Hematopoietic multipotent progenitor cell treated with erythropoietin and hydrocortisone succinate and interleukin-3 and kit ligand, for 4 days (in vitro differentiated cells): ENCODE results near the gene SMIM10.
"Not testable (repeated sequence)": the region's sequence is repeated elsewhere in the genome, so short reads cannot be mapped to it uniquely, and the experiment has no call there.

Experiments used
- DNase-seq: peaks from one replicate; pipeline ENCODE4 v3.0.0-alpha.2; 2015

SMIM10 gene

DNA sequence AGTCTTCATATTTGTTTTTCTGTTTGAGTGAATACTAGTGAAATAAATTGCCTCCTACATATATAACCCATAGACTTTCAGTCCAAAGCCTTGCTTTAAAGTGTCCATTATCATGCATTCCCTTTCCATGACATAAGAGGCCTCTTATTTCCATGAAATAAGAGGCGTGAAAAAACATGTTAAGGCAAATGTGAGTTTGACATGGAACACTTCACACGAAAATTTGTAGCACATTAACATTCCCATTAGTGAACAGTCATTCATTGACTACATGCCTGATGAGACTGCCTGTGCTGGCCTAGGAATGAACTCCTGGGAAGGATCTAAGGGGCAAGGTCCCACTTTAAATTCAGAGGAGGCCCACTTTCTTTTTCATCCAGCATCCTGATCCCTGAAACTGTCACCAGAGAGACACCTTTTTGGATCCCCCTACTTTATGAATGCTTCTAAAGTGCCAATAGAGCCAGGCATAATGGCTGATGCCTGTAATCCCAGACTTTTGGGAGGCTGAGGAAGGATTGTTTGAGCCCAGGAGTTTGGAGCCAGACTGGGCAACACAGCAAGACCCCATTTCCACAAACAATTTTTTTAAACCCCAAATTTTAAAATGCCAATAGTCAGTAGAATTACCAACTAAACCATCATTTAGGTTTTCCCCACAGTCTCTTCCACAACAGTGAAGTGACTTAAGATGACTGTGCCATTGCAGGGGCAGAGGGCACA lies 24.9 kb downstream of the SMIM10 start:
- no peak for DNase-seq

GRCh38 chrX:135019890-135020289 lies 29.1 kb downstream of the SMIM10 start:
- DNase-seq = not testable (repeated sequence)

DNA sequence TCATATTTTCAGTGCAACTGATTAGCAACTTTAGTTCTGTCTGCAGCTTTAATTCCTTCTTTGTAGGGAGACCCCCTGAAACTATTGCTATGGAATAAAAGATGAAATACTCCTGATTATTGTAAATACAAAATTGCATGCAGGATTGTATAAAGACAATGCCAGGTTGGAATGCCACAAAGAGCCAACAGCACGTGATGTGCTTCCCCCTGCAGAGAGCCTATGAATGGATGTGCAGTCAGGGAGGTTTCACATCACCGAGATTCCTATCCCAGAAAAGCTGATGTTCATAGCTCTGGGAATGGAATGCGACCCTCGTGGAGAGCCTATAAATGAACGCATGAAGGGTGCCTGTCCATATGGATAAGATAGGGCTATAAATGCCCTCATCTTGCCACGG lies 33.0 kb downstream of the SMIM10 start:
- not testable (repeated sequence) for DNase-seq

DNA sequence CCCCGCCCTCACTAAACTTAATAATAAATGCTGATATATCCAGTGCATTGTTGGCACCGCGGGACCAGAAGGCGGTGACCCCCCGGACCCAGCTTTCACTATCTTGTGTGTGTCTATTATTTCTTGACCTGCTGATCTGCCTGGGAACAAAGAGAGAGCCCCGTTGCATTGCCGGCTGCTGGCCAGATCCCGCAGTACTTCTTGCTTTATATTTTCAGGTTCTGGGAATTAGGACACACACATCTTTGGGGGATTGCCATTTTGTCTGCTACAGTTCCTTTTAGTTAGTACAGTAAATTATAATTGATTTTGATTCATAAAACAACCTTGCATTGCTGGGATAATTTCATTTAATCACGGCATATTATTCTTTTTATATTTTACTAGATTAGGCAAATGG lies 33.7 kb downstream of the SMIM10 start:
- no peak for DNase-seq

GRCh38 chrX:135030207-135030963 lies 39.6 kb downstream of the SMIM10 start:
- not testable (repeated sequence) for DNase-seq

DNA sequence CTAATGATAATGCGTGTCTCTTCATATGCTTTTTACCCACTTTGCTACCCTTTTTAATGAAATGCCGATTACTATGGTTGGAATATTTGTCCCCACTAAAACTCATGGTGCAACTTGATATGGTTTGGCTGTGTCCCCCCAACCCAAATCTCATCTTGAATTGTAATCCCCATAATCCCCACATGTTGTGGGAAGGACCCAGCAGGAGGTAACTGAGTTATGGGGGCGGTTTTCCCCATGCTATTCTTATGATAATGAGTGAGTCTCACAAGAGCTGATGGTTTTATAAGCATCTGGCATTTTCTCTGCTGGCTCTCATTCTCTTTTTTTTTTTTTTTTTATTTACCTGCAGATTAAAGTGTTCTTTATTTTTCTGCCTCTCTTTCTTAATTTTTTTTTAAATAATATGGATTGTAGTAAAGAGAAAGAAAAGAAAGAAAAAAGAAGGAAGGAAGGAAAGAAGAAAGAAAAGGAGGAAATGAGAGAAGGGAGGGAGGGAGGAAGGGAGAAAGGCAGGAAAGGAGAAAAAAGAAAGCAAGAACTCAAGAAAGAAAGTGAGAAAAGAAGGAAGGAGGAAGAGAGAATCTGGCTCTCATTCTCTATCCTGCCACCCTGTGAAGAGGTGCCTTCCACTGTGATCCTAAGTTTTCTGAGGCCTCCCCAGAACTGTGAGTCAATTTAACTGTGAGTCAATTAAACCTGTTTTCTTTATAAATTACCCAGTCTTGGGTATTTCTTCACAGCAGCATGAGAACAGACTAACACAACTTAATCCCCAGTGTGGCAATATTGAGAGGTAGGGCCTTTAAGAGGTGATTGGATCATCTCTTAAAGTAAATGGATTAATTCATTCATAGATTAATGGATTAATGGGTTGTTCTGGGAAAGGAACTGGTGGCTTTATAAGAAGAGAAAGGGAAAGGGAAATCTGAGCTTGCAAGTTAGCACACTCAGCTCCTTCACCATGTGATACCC lies 50.6 kb downstream of the SMIM10 start:
- DNase-seq = not testable (repeated sequence)
